Erythroblast (primary cell): ENCODE measurements around the gene TCF4.

ENCODE experiments used
- GATA1 ChIP-seq: IDR thresholded peaks from 2 replicates; pipeline ENCODE4 v1.6.1; 2011; ENCODE audit warnings: low read depth, mild to moderate bottlenecking, control low read depth, low read length, moderate library complexity
- POLR2A ChIP-seq: IDR thresholded peaks from 2 replicates; pipeline ENCODE4 v1.6.1; 2011; ENCODE audit warnings: mild to moderate bottlenecking, low read length

GRCh38 chr18:55317324-55317723 is 270.7 kb downstream of the TCF4 start:
- TF ChIP-seq POLR2A (no peak), GATA1 (no peak)
